Common myeloid progenitor, CD34-positive (primary cell): ENCODE data around the gene INO80E.

ENCODE experiments used
- CTCF ChIA-PET: fragments of 350-600 bp; sonication (Branson Sonifier 250); formaldehyde crosslinking; loops from one replicate; lab custom pipeline; 2021; ENCODE audit warnings: antibody characterized with exemption; lab: Charles Lee
- POLR2A ChIA-PET: fragments of 350-600 bp; sonication (Branson Sonifier 250); formaldehyde crosslinking; loops from one replicate; lab custom pipeline; 2021; ENCODE audit warnings: antibody characterized with exemption; lab: Charles Lee
- DNase-seq, 3 donors: peaks; one replicate each; pipeline versions ENCODE4 v3.0.0 to v3.0.0-alpha.2; 2013
- H3K27ac ChIP-seq, 2 experiments: 1 replicate in 1 of 2; 2 replicates in 1 of 2; pipeline ENCODE4 v1.7.0; 2013; ENCODE audit warnings: inconsistent platforms in 2 of 2, low read length in 2 of 2, mild to moderate bottlenecking in 2 of 2, low read depth in 1 of 2, moderate library complexity in 1 of 2; ENCODE audit not compliant: severe bottlenecking in 2 of 2, insufficient read depth in 1 of 2, poor library complexity in 1 of 2
- H3K27me3 ChIP-seq, 5 experiments: replicated peaks in 2 of 5; 1 replicate in 3 of 5; 2 replicates in 2 of 5; pipeline versions ENCODE4 v1.6.1 to v1.7.0; 2013; ENCODE audit warnings: low read length in 4 of 5, mild to moderate bottlenecking in 2 of 5, moderate library complexity in 2 of 5, inconsistent platforms in 1 of 5; ENCODE audit not compliant: insufficient read depth in 5 of 5, control insufficient read depth in 4 of 5
- H3K36me3 ChIP-seq, 4 experiments: 1 replicate in 2 of 4; 2 replicates in 2 of 4; pipeline versions ENCODE4 v1.6.1 to v1.7.0; 2013; ENCODE audit warnings: low read length in 3 of 4, control low read depth in 1 of 4, mild to moderate bottlenecking in 1 of 4; ENCODE audit not compliant: control insufficient read depth in 4 of 4, insufficient read depth in 4 of 4
- H3K4me1 ChIP-seq, 4 experiments: 1 replicate in 3 of 4; 2 replicates in 1 of 4; pipeline versions ENCODE4 v1.6.1 to v1.7.1; 2013; ENCODE audit warnings: low read length in 3 of 4, mild to moderate bottlenecking in 3 of 4, control low read depth in 1 of 4, inconsistent platforms in 1 of 4, moderate library complexity in 1 of 4; ENCODE audit not compliant: control insufficient read depth in 4 of 4, insufficient read depth in 4 of 4; ENCODE audit errors: control extremely low read depth in 1 of 4
- H3K4me3 ChIP-seq, 7 experiments: 1 replicate in 4 of 7; 2 replicates in 3 of 7; pipeline versions ENCODE4 v1.5.1 to v1.7.0; 2013; ENCODE audit warnings: mild to moderate bottlenecking in 7 of 7, low read length in 6 of 7, moderate library complexity in 6 of 7, inconsistent platforms in 2 of 7, low read depth in 2 of 7, control low read depth in 1 of 7; ENCODE audit not compliant: insufficient read depth in 4 of 7, control insufficient read depth in 1 of 7; ENCODE audit errors: extremely low read depth in 1 of 7
- H3K9me3 ChIP-seq, 5 experiments: 1 replicate in 4 of 5; 2 replicates in 1 of 5; pipeline versions ENCODE4 v1.6.1 to v1.7.1; 2013; ENCODE audit warnings: low read length in 4 of 5, mild to moderate bottlenecking in 2 of 5, inconsistent platforms in 1 of 5, low read depth in 1 of 5, moderate library complexity in 1 of 5; ENCODE audit not compliant: control insufficient read depth in 4 of 5, insufficient read depth in 2 of 5; ENCODE audit errors: control extremely low read depth in 1 of 5
- WGBS: methylation state at CpG from one replicate; pipeline ENCODE4 v1.1.5; 2013; ENCODE audit not compliant: insufficient coverage; 5-methylcytosine and 5-hydroxymethylcytosine counted together

The INO80E gene

DNA sequence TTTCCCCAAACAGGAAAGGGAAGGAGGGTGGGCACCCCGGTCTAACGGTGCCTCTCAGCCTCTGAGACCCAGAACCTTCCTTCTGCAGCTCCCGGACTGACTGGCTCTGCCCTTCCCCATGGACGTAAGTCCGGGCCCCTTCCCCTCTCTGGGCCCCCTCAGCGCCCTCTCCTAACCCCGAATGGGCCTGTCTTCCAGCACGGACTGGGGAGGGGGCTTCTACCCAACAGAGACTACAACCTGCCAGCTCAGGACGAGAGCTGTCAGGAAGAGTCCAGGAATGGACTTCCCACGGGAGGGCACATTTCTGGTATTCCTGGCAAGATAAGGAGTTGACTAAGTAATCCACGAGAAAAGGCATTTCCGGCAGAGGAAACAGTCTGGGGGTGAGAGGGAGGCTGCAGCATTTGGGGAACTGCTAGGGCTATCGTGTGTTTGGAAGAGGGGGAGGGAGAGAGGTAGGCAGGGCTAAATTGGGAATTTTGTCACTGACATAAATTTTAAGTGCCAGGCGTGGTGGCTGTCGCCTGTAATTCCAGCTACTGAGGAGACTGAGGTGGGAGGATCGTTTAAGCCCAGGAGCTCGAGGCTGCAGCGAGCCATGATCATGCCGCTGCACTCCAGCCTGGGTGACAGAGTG lies 57.5 kb downstream of the INO80E start:
- peaks cover 0 to 2% (median 0%) of the 10 kb centered on the region in 4 experiments for H3K36me3 ChIP-seq
- H3K4me3 ChIP-seq: peak overlapping the region; percentile 62 to 88 (median 83)
- H3K27me3 ChIP-seq: no peaks in the 10 kb centered on the region
- DNase-seq: peak in 1 of 3 donors; percentile 29
- H3K27ac ChIP-seq: peak overlapping the region in 1 of 2 experiments; percentile 80
- ChIA-PET POLR2A (interaction anchor here (0.5 to 1.4 kb wide), 3 partner anchors 12 to 1762 kb away, joined by 3 to 11 read pairs (median 4); partner anchors contain the start of gene ALDOA), CTCF (interaction anchor here (1.2 to 8.5 kb wide), 8 partner anchors 10 to 55 kb away, joined by 3 to 76 read pairs (median 6); partner anchors contain the start of genes TBX6 and TLCD3B)
- peaks cover 0 to 22% (median 12%) of the 10 kb centered on the region in 4 experiments for H3K4me1 ChIP-seq
- H3K9me3 ChIP-seq: no peaks in the 10 kb centered on the region
- 9% methylated on average over 17 of the region's 19 CpGs for whole genome bisulfite sequencing

DNA sequence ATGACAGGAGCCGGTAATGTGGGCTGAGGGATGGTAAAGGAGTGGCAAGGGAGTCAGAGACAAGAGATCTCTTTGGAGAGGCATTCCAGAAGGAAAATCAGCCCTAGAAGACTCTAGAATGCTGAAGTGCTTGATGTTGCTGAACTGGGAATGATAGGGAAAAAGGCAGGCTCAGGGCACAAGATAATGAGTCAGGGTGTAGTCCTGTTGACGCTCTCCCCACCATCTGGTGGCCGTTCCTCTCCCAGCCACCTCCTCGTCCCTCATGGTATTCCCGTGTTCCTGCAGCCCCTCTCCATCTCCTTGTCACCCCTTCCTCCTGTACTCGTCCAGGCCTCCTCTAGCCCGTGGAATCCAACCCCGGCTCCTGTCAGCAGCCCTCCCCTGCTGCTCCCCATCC lies 58.4 kb downstream of the INO80E start:
- CTCF ChIA-PET: interaction anchor here (1.0 to 8.5 kb wide), 7 partner anchors 11 to 69 kb away, joined by 3 to 76 read pairs (median 16); partner anchors contain the start of genes ALDOA, TBX6 and TLCD3B

DNA sequence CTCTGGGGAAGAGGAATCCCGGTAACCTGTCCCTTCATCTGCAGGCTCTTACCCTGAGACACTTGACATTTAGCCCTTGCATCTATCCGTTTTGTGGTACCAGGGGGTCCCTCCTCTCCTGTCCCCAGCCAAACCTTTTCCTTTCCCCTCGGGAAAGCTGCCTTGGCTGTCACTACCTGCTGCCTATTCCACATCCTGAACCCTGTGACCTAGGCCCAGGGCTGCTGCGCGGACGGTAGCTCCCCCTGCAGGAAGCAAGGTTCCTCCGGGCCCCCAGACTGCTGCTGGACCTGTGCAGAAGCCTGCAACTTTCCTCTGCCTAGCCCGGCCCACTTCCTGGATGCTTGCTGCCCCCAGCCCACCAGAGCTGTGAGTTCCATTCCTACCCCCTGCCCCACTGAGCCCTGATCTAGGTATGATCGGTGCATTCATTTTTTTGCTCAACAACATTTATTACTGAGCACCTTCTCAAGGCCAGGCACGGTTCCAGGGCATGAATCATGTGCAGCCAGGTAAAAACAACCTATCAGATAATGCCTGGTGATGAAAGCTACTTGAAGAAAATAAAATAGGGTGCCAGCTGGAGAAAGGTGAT lies 59.0 kb downstream of the INO80E start:
- H3K4me3 ChIP-seq: no peak overlapping the region
- POLR2A ChIA-PET: interaction anchor here (1.2 kb wide), 1 partner anchor 10 kb away, joined by 11 read pairs; the partner anchor contains the start of gene ALDOA

More for the DNA sequence above, 58.4 kb downstream of the INO80E start:
- no peaks in the 10 kb centered on the region for H3K9me3 ChIP-seq
- no peak overlapping the region for H3K27ac ChIP-seq
- POLR2A ChIA-PET: interaction anchor here (0.7 to 1.2 kb wide), 2 partner anchors 11 to 1763 kb away, joined by 3 to 11 read pairs; partner anchors contain the start of gene ALDOA
- no peak overlapping the region for H3K4me3 ChIP-seq
- DNase-seq: no peak
- no peaks in the 10 kb centered on the region for H3K27me3 ChIP-seq
- peaks cover 0 to 22% (median 12%) of the 10 kb centered on the region in 4 experiments for H3K4me1 ChIP-seq
- WGBS: 98% methylated on average over 8 of the region's 8 CpGs
- H3K36me3 ChIP-seq: peaks cover 0 to 2% (median 0%) of the 10 kb centered on the region in 4 experiments

More for the DNA sequence above, 59.0 kb downstream of the INO80E start:
- DNase-seq: peak; percentile 48 to 58 (median 51)
- no peaks in the 10 kb centered on the region for H3K27me3 ChIP-seq
- peaks cover 0 to 22% (median 12%) of the 10 kb centered on the region in 4 experiments for H3K4me1 ChIP-seq
- no peak overlapping the region for H3K27ac ChIP-seq
- 17% methylated on average over 6 of the region's 10 CpGs for WGBS
- peaks cover 0 to 3% (median 1%) of the 10 kb centered on the region in 4 experiments for H3K36me3 ChIP-seq
- H3K9me3 ChIP-seq: no peaks in the 10 kb centered on the region
- CTCF ChIA-PET: interaction anchor here (0.9 to 8.5 kb wide), 11 partner anchors 8 to 248 kb away, joined by 3 to 76 read pairs (median 6); partner anchors contain the start of genes ALDOA, C16orf92, TBX6 and TLCD3B
